IMR-90 (cell line): ENCODE data around the gene BSPRY.

ENCODE experiments used
- CHD1 ChIP-seq: IDR thresholded peaks from 2 replicates; pipeline ENCODE4 v1.6.1; 2012; ENCODE audit warnings: low read depth, low read length, improper control_type of control experiment
- CTCF ChIP-seq: conservative IDR thresholded peaks from 2 replicates; pipeline ENCODE4 v1.5.1; 2012; ENCODE audit warnings: mild to moderate bottlenecking, low read depth, low read length, improper control_type of control experiment
- ELK1 ChIP-seq: fragments of 150-350 bp; IDR thresholded peaks from 2 replicates; pipeline ENCODE4 v1.6.1; 2016; ENCODE audit warnings: low read depth, mild to moderate bottlenecking, low read length, moderate library complexity, borderline replicate concordance
- MAFK ChIP-seq: IDR thresholded peaks from 2 replicates; pipeline ENCODE4 v1.6.1; 2012; ENCODE audit warnings: low read depth, low read length, improper control_type of control experiment
- MAZ ChIP-seq: IDR thresholded peaks from 2 replicates; pipeline ENCODE4 v1.6.1; 2012; ENCODE audit warnings: low read depth, mild to moderate bottlenecking, low read length, improper control_type of control experiment, moderate library complexity, borderline replicate concordance
- MXI1 ChIP-seq: IDR thresholded peaks from 2 replicates; pipeline ENCODE4 v1.6.1; 2012; ENCODE audit warnings: low read depth, mild to moderate bottlenecking, low read length, moderate library complexity, borderline replicate concordance
- POLR2A ChIP-seq: IDR thresholded peaks from 2 replicates; pipeline ENCODE4 v1.6.1; 2012; ENCODE audit warnings: mild to moderate bottlenecking, low read depth, low read length
- RAD21 ChIP-seq: IDR thresholded peaks from 2 replicates; pipeline ENCODE4 v1.6.1; 2012; ENCODE audit warnings: low read length, improper control_type of control experiment
- RFX5 ChIP-seq: IDR thresholded peaks from 2 replicates; pipeline ENCODE4 v1.8.0; 2012; ENCODE audit warnings: low read depth, mild to moderate bottlenecking, low read length, moderate library complexity
- SMC3 ChIP-seq: fragments of 150-350 bp; IDR thresholded peaks from 2 replicates; pipeline ENCODE4 v1.6.1; 2016; ENCODE audit warnings: low read depth, mild to moderate bottlenecking, antibody characterized with exemption, low read length, moderate library complexity
- USF2 ChIP-seq: fragments of 150-350 bp; IDR thresholded peaks from 2 replicates; pipeline ENCODE4 v1.6.1; 2017; ENCODE audit warnings: mild to moderate bottlenecking, antibody characterized with exemption, low read length, low read depth

GRCh38 chr9:113331780-113332179 lies 17.6 kb upstream of the BSPRY start:
- TF ChIP-seq CTCF (no peak), RAD21 (no peak), SMC3 (no peak), POLR2A (no peak), MAZ (no peak), RFX5 (no peak), USF2 (no peak), MAFK (no peak), MXI1 (no peak), ELK1 (no peak), CHD1 (no peak)
